WI38 (cell line): ENCODE data around the gene PTPN21.

Experiments
- H3K4me3 ChIP-seq: 2 replicates; pipeline ENCODE4 v1.5.1; 2011; ENCODE audit warnings: low read depth, mild to moderate bottlenecking, control low read depth, low read length
- TF ChIP-seq, protein P1 (sequence below): IDR thresholded peaks from 2 replicates; pipeline ENCODE4 v1.5.1; 2012; ENCODE audit warnings: low read depth, mild to moderate bottlenecking, control low read depth, low read length

The PTPN21 gene

DNA sequence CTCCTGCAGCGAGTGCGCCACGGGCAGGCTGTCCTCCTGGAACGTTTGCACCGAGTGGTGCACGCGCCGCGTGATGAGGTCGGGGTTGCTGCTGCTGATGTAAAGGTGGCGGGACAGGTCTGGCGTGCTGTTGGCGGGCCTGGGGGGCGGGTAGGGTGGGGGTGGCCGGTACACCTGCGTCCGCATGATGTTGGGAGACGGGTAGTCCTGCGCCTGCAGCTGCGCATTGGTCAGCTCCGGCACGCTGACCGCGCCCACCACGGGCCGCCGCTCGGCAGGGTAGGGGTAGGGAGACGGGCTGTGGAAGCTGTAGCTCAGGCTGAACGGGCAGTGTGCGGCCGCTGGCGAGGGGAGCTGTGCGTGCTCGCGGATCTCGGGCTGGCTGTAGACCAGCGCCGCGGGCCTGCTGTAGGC, 75.2 kb downstream of the PTPN21 start:
- no peak overlapping the region for H3K4me3 ChIP-seq

DNA sequence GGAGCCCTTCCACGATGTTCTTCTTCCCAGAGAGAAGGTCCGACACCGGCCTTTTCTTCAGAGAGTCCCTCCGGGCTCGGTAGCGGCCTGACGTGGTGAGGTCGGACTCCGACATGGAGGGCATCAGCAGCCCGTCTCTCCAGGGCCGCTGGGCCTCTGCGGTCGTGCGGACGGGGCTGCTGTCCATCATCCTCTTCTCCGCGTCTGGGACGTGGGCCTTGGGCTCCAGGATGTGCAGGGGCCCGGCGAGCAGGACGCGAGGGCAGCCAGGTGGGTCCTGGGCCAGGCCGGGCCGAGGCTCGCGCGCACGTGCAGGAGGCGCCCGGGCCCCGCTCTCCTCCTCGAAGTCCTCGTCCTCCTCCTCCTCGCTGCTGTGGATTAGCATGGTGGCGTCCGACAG, 75.9 kb downstream of the PTPN21 start:
- no peak overlapping the region for H3K4me3 ChIP-seq
- TF ChIP-seq, protein P1, sequence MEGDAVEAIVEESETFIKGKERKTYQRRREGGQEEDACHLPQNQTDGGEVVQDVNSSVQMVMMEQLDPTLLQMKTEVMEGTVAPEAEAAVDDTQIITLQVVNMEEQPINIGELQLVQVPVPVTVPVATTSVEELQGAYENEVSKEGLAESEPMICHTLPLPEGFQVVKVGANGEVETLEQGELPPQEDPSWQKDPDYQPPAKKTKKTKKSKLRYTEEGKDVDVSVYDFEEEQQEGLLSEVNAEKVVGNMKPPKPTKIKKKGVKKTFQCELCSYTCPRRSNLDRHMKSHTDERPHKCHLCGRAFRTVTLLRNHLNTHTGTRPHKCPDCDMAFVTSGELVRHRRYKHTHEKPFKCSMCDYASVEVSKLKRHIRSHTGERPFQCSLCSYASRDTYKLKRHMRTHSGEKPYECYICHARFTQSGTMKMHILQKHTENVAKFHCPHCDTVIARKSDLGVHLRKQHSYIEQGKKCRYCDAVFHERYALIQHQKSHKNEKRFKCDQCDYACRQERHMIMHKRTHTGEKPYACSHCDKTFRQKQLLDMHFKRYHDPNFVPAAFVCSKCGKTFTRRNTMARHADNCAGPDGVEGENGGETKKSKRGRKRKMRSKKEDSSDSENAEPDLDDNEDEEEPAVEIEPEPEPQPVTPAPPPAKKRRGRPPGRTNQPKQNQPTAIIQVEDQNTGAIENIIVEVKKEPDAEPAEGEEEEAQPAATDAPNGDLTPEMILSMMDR = no peak

More for the DNA sequence above, 75.2 kb downstream of the PTPN21 start:
- TF ChIP-seq, protein P1 = no peak

DNA sequence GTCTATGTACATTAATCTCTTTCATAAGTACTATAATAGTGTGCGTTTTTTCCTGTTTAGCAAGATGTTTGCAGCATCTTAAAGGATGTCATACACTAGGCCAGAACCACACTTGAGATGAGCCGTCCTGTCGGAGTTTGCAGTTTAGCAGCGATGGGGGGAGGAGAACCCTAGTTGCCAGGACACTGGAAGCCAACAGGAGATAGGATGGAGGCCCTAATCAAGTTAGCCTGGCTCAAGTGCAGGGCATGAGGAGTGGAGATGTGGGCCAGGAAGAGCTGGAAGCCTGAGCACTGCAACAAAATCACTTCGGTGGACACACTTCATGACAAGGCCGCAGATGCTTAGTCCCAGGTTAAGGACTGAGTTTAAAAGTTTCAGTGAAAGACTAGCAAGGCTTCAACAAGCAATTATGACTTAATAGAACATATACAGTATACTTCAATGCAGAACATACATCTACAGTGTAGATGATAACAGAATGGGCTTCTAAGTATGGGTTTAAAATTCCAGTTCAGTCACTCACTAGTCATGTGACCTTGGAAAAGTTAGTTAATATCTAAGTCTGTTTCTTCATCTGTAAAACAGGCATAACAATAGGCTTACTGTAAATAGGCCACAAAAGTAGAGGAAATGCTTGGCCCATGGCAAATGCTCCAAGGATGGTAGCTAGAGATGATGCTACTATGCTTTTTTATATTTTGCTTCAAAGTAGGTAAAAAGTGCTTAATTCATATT, 77.1 kb downstream of the PTPN21 start:
- H3K4me3 ChIP-seq = no peak overlapping the region
- TF ChIP-seq, protein P1 = no peak

- TF ChIP-seq, protein P1 = no peak
- H3K4me3 ChIP-seq = no peak overlapping the region
Measured at GRCh38 chr14:88476825-88477224, 78.0 kb downstream of the PTPN21 start.

GRCh38 chr14:88476214-88476774, 78.5 kb downstream of the PTPN21 start:
- TF ChIP-seq, protein P1 = no peak
- no peak overlapping the region for H3K4me3 ChIP-seq

DNA sequence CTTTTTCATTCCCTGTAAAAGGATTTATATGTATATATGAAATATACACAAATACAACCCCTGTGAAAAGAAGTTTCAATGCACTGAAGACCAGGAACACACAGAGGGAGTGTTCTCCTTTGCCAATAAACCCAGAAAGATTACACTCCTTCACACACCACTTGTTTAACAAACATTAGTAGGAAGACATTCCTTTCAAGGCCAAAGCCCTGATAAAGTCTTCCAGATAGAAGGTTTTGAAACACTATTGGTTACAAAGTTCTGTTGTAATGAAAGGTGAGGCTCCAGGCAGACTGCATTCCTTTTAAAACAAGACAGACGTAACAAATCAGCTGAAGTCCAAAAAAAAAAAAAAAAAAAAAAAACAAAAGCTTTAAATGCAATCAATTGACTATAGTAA, 81.0 kb downstream of the PTPN21 start:
- no peak overlapping the region for H3K4me3 ChIP-seq
- TF ChIP-seq, protein P1 = no peak
